CD4-positive, alpha-beta T cell (primary cell): ENCODE measurements around the gene PLXNB2. TPM values are rescaled to one million over a fixed set of nuclear protein-coding genes. Genes with fewer than 3 reads are reported as not detected.

Experiments used
- ATAC-seq: fragments of 200-7000 bp; cut with Tn5 transposase; one replicate; pipeline ENCODE4 v1.10.0; 2022; ENCODE audit warnings: mild to moderate bottlenecking; ENCODE audit not compliant: poor library complexity
- CTCF ChIA-PET: fragments of 350-600 bp; sonication (Branson Sonifier 250); formaldehyde crosslinking; loops from one replicate; lab custom pipeline; 2021; ENCODE audit warnings: antibody characterized with exemption, inconsistent platforms; lab: Charles Lee
- POLR2A ChIA-PET: fragments of 350-600 bp; sonication (Branson Sonifier 250); formaldehyde crosslinking; loops from one replicate; lab custom pipeline; 2021; ENCODE audit warnings: antibody characterized with exemption, inconsistent platforms; lab: Charles Lee
- DNase-seq, 14 experiments: peaks; one replicate each; pipeline ENCODE4 v3.0.0-alpha.2; 2013 to 2020; ENCODE audit warnings: mixed read lengths in 2 of 14
- H3K27ac ChIP-seq, 2 donors: one replicate each; pipeline versions ENCODE4 v1.5.1 to v1.7.0; 2013; ENCODE audit warnings: low read length in 2 of 2, low read depth in 1 of 2, mild to moderate bottlenecking in 1 of 2
- H3K27me3 ChIP-seq, 2 experiments: 1 replicate in 1 of 2; 2 replicates in 1 of 2; pipeline versions ENCODE4 v1.6.1 to v1.7.0; 2013; ENCODE audit warnings: low read length in 2 of 2, control low read depth in 1 of 2, mild to moderate bottlenecking in 1 of 2, moderate library complexity in 1 of 2; ENCODE audit not compliant: insufficient read depth in 2 of 2, control insufficient read depth in 1 of 2
- H3K36me3 ChIP-seq: one replicate; pipeline ENCODE4 v1.6.1; 2013; ENCODE audit warnings: low read length, control low read depth; ENCODE audit not compliant: insufficient read depth
- H3K4me1 ChIP-seq: one replicate; pipeline ENCODE4 v1.6.1; 2013; ENCODE audit warnings: low read length, control low read depth; ENCODE audit not compliant: insufficient read depth
- H3K4me3 ChIP-seq: one replicate; pipeline ENCODE4 v1.5.1; 2013; ENCODE audit warnings: mild to moderate bottlenecking, low read length, moderate library complexity
- H3K9me3 ChIP-seq, 2 experiments: 1 replicate in 1 of 2; 2 replicates in 1 of 2; pipeline versions ENCODE4 v1.6.1 to v1.7.0; 2013; ENCODE audit warnings: low read length in 2 of 2, mild to moderate bottlenecking in 2 of 2, control low read depth in 1 of 2, moderate library complexity in 1 of 2; ENCODE audit not compliant: control insufficient read depth in 1 of 2, insufficient read depth in 1 of 2
- H3K27ac Mint-ChIP-seq: one replicate; pipeline ENCODE4 v1.8.0; 2020; ENCODE audit warnings: mixed read lengths
- H3K27me3 Mint-ChIP-seq: one replicate; pipeline ENCODE4 v1.8.0; 2021; ENCODE audit warnings: mixed read lengths
- H3K36me3 Mint-ChIP-seq: one replicate; pipeline ENCODE4 v1.8.0; 2021; ENCODE audit warnings: low read depth, mixed read lengths
- H3K4me1 Mint-ChIP-seq: one replicate; pipeline ENCODE4 v1.8.0; 2021; ENCODE audit warnings: low read depth, mixed read lengths
- H3K4me3 Mint-ChIP-seq: one replicate; pipeline ENCODE4 v1.8.0; 2020; ENCODE audit warnings: mild to moderate bottlenecking, mixed read lengths
- H3K9me3 Mint-ChIP-seq: one replicate; pipeline ENCODE4 v1.8.0; 2020; ENCODE audit warnings: mixed read lengths
- CTCF ChIP-seq: fragments of 200-600 bp; IDR thresholded peaks from one replicate; pipeline ENCODE4 v1.8.0; 2022; ENCODE audit warnings: antibody characterized with exemption, mild to moderate bottlenecking
- intact Hi-C, 2 experiments: fragments of 100-400 bp; cut with DNase I in 1 of 2; cut with micrococcal nuclease in 1 of 2; formaldehyde crosslinking; loops; one replicate each; pipeline versions ENCODE4 v1.15.1 to v1.9.0; 2023 to 2025; cut with DNase I, micrococcal nuclease
- total RNA-seq, 174 experiments: library from RNA in 2 of 174; stranded (reverse) in 2 of 174; gene quantifications; one replicate each; pipeline ENCODE4 v1.2.3 and lab custom pipeline; 2021 to 2026

PLXNB2 gene
- total RNA-seq, 2 experiments from 2014 or later, result 2.8 to 3.9 TPM

- Mint-ChIP-seq H3K4me1 (peaks cover 23% of the 10 kb centered on the region), H3K36me3 (peaks cover 7% of the 10 kb centered on the region), H3K4me3 (peak overlapping the region; percentile 84), H3K27me3 (no peaks in the 10 kb centered on the region), H3K27ac (peak overlapping the region; percentile 55), H3K9me3 (no peaks in the 10 kb centered on the region)
- Histone ChIP-seq H3K4me3 (no peak overlapping the region), H3K9me3 (no peaks in the 10 kb centered on the region), H3K4me1 (peaks cover 43% of the 10 kb centered on the region), H3K27me3 (no peaks in the 10 kb centered on the region), H3K27ac (no peak overlapping the region), H3K36me3 (peaks cover 14% of the 10 kb centered on the region)
- peak; percentile 70 for TF ChIP-seq CTCF
- ATAC-seq, result peak; percentile 69
- ChIA-PET CTCF (interaction anchor here (0.7 to 2.5 kb wide), 6 partner anchors 11 to 273 kb away, joined by 3 to 16 read pairs (median 4); partner anchors contain the start of gene SCO2), POLR2A (interaction anchor here (0.9 to 3.1 kb wide), 8 partner anchors 12 to 369 kb away, joined by 3 to 17 read pairs (median 5); partner anchors contain the start of genes LMF2, NCAPH2 and SCO2)
- DNase-seq, result peak; percentile 54 to 84 (median 70)
- intact Hi-C loops, result loop anchor here (1.0 to 5.0 kb wide), 5 partner anchors 18 to 246 kb away; partner anchors contain the start of genes DENND6B (in 2 of the 2), MAPK11 (in 1 of the 2) and PPP6R2 (in 1 of the 2)
These were observed 55.1 kb downstream of the PLXNB2 start for GRCh38 chr22:50252082-50253045.

- Mint-ChIP-seq H3K4me1 (peaks cover 26% of the 10 kb centered on the region), H3K4me3 (peak overlapping the region; percentile 84), H3K36me3 (peaks cover 12% of the 10 kb centered on the region), H3K27ac (peak overlapping the region; percentile 55), H3K27me3 (no peaks in the 10 kb centered on the region), H3K9me3 (no peaks in the 10 kb centered on the region)
- ChIA-PET POLR2A (interaction anchor here (1.0 to 3.1 kb wide), 11 partner anchors 9 to 377 kb away, joined by 3 to 17 read pairs (median 5); partner anchors contain the start of genes ARSA, LMF2, NCAPH2 and SCO2), CTCF (interaction anchor here (0.6 to 2.5 kb wide), 6 partner anchors 11 to 369 kb away, joined by 3 to 16 read pairs (median 4); partner anchors contain the start of gene SCO2)
- no peaks in the 10 kb centered on the region for H3K27me3 ChIP-seq
- DNase-seq, result peak in 1 of 14 experiments; percentile 36
- H3K36me3 ChIP-seq, result peaks cover 19% of the 10 kb centered on the region
- intact Hi-C loops, result loop anchor here (1.0 to 5.0 kb wide), 5 partner anchors 19 to 247 kb away; partner anchors contain the start of genes DENND6B (in 2 of the 2), MAPK11 (in 1 of the 2) and PPP6R2 (in 1 of the 2)
- peak overlapping the region in 1 of 2 donors; percentile 13 for H3K27ac ChIP-seq
- ATAC-seq, result peak; percentile 9
- peaks cover 50% of the 10 kb centered on the region for H3K4me1 ChIP-seq
- no peak for TF ChIP-seq CTCF
- no peaks in the 10 kb centered on the region for H3K9me3 ChIP-seq
- H3K4me3 ChIP-seq, result peak overlapping the region; percentile 87
These were observed 55.9 kb downstream of the PLXNB2 start for GRCh38 chr22:50251477-50252081.
